Breast epithelium (tissue), 3 donors: ENCODE measurements around the gene PDE4A.

Experiments used
- CTCF ChIP-seq, 3 donors: fragments of 450-650 bp; IDR thresholded peaks; one replicate each; pipeline ENCODE4 v1.5.1; 2016 to 2017; ENCODE audit warnings: antibody characterized with exemption in 3 of 3, mild to moderate bottlenecking in 3 of 3, moderate library complexity in 3 of 3
- POLR2A ChIP-seq: fragments of 450-650 bp; IDR thresholded peaks from one replicate; pipeline ENCODE4 v1.6.1; 2016; ENCODE audit warnings: antibody characterized with exemption, mild to moderate bottlenecking, moderate library complexity
- POLR2AphosphoS5 ChIP-seq, 3 donors: sonication (generic); formaldehyde crosslinking; IDR thresholded peaks; one replicate each; pipeline ENCODE4 v1.6.1; 2017; ENCODE audit warnings: antibody characterized with exemption in 3 of 3

DNA sequence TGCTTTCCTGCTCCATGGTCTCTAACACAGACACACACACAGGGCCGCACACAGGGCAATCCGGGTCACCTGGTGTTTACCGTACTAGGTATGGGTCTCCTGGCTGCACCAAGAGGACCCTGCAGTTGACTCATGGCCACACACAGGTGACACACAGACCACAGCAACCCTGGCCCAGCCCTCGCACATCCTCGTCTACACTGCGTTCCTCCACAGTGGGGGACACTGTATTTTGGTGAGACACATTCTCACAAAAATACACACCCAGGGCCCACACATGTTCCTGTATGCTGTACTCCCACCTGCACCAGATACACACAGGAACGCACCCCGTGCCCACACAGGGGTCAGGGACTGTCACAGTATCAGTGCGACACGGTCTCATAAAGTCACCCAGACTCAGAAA lies 12.8 kb downstream of the PDE4A start:
- TF ChIP-seq CTCF (IDR thresholded peaks at IDR 0.05) (no peak), POLR2AphosphoS5 (IDR thresholded peaks at IDR 0.05) (no peak), POLR2A (no peak)
